ENCODE results near the gene ZBTB25.
A peak's percentile ranks its signal among the peaks of the same experiment; 100 is the strongest.

ZBTB25 gene, protein sequence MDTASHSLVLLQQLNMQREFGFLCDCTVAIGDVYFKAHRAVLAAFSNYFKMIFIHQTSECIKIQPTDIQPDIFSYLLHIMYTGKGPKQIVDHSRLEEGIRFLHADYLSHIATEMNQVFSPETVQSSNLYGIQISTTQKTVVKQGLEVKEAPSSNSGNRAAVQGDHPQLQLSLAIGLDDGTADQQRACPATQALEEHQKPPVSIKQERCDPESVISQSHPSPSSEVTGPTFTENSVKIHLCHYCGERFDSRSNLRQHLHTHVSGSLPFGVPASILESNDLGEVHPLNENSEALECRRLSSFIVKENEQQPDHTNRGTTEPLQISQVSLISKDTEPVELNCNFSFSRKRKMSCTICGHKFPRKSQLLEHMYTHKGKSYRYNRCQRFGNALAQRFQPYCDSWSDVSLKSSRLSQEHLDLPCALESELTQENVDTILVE

DNA sequence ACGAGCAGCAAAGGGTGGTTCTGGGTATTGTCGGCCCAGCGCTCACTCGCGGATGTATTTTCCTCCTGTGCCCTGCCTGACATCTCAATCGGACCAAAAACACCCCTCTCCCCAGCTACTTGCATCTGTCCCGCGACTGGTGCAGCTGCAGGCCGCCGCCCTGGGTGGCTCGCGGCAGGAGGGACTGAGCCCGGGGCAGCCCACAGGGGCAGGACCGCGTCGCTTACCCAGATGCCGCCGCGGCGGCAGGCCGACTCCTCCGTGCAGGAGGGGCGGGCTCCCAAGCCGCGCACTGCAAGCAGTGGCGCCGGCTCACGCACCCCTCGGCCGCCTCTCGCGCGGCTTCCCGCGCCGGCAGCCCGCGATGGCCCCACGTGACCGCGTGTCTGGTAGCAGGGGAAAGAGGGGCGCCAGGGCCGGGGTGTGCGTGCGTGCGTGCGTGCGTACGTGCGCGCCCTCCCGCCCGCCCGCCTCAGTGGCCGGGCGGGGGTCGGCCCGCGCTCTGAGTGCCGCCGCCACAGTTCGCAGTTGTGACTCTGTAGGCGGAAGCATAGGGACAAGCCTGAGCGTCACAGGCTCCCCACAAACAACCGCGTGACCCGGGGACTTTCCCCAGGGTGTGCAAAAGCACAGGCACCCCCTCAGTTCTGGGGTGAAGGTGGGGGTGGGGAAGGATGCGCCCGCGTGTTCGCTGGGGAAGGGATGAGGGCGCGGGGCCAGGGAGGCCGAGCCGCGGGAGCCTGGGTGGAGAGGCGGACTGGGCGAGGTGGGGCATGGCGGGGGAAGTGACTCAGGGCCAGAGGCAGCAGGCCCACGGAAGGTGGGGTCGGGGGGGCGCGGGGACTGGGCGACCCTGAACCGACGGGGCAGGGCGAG, at the start of gene ZBTB25:
ZBTB25 (minus strand) TSS at position 405 of the 876 bp plus-strand sequence. CDS start 13,305 bp downstream, outside the sequence.
- H3K4me1 ChIP-seq (ENCODE audit: low read length): peaks cover 42% of the 10 kb centered on the region
- peaks cover 10% of the 10 kb centered on the region for H4K20me1 ChIP-seq (ENCODE audit: insufficient read depth, low read length)
- no peaks in the 10 kb centered on the region for H3K9me3 ChIP-seq (ENCODE audit: insufficient read depth, low read length)
- H3K79me2 ChIP-seq (ENCODE audit: low read length): peaks cover 97% of the 10 kb centered on the region
- no peak for TF ChIP-seq EZH2phosphoT487 (IDR thresholded peaks at IDR 0.05; ENCODE audit: low read depth)
- TF ChIP-seq, protein P1, sequence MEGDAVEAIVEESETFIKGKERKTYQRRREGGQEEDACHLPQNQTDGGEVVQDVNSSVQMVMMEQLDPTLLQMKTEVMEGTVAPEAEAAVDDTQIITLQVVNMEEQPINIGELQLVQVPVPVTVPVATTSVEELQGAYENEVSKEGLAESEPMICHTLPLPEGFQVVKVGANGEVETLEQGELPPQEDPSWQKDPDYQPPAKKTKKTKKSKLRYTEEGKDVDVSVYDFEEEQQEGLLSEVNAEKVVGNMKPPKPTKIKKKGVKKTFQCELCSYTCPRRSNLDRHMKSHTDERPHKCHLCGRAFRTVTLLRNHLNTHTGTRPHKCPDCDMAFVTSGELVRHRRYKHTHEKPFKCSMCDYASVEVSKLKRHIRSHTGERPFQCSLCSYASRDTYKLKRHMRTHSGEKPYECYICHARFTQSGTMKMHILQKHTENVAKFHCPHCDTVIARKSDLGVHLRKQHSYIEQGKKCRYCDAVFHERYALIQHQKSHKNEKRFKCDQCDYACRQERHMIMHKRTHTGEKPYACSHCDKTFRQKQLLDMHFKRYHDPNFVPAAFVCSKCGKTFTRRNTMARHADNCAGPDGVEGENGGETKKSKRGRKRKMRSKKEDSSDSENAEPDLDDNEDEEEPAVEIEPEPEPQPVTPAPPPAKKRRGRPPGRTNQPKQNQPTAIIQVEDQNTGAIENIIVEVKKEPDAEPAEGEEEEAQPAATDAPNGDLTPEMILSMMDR (IDR thresholded peaks at IDR 0.05; ENCODE audit: low read depth, low read length): no peak
- peak within 1 kb of the TSS; percentile 97 for H3K4me2 ChIP-seq (ENCODE audit: low read length)
- peak within 1 kb of the TSS; percentile 94 for H3K9ac ChIP-seq (ENCODE audit: low read length)
- H3K4me3 ChIP-seq (ENCODE audit: low read length): peak within 1 kb of the TSS; percentile 80
- H3K27me3 ChIP-seq (ENCODE audit: low read depth, low read length): no peaks in the 10 kb centered on the region
- H2AFZ ChIP-seq (ENCODE audit: low read depth, low read length): peak within 1 kb of the TSS; percentile 50; the same call in 1 of the 2 replicates
- peak within 1 kb of the TSS; percentile 93 for H3K27ac ChIP-seq (ENCODE audit: low read length)
- peaks cover 10% of the 10 kb centered on the region for H3K36me3 ChIP-seq (replicated peaks; ENCODE audit: low read depth, low read length)

DNA sequence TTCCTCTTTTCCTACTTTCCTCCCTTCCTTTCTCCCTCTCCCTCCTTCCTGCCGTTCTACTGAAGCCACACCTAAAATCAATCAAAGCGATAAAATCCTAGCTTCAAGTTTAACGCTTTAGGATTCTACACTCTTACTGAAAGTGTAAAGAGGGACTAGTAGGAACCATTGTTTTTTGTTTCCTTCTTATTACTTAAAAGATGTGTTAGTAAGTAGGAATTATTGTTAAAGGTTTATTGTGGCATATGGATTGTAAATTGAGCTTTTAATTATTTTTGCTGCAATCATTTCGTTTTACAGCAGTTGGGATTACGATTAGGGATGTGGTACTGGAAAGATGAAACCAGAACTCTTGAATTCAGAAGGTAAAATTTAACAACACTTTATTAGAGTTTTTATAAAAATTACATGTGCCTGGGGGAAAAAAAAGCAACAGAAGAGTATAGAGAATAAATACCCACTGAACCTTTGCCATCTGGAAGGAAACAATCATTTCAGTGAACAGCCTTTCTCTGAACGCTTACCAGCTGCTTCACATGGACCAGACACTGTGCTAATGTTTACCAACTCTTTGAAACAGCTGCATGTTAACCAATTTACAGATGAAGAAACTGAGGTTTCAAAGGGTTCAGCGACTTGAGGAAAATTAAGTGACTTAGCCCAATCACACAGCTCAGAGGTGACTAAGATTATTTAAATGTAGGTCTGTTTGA, 47.1 kb upstream of the ZBTB25 start:
- Histone ChIP-seq H3K9me3 (ENCODE audit: insufficient read depth, low read length) (no peaks in the 10 kb centered on the region), H4K20me1 (ENCODE audit: insufficient read depth, low read length) (no peaks in the 10 kb centered on the region), H3K27ac (ENCODE audit: low read length) (no peak overlapping the region), H3K4me2 (ENCODE audit: low read length) (no peak overlapping the region), H3K4me3 (ENCODE audit: low read length) (no peak overlapping the region), H3K79me2 (ENCODE audit: low read length) (no peaks in the 10 kb centered on the region), H2AFZ (ENCODE audit: low read depth, low read length) (no peak overlapping the region), H3K27me3 (ENCODE audit: low read depth, low read length) (peaks cover 14% of the 10 kb centered on the region), H3K36me3 (replicated peaks; ENCODE audit: low read depth, low read length) (no peaks in the 10 kb centered on the region), H3K9ac (ENCODE audit: low read length) (no peak overlapping the region), H3K4me1 (ENCODE audit: low read length) (peaks cover 9% of the 10 kb centered on the region)
- TF ChIP-seq, protein P1 (IDR thresholded peaks at IDR 0.05; ENCODE audit: low read depth, low read length): no peak
- TF ChIP-seq EZH2phosphoT487 (IDR thresholded peaks at IDR 0.05; ENCODE audit: low read depth): no peak

DNA sequence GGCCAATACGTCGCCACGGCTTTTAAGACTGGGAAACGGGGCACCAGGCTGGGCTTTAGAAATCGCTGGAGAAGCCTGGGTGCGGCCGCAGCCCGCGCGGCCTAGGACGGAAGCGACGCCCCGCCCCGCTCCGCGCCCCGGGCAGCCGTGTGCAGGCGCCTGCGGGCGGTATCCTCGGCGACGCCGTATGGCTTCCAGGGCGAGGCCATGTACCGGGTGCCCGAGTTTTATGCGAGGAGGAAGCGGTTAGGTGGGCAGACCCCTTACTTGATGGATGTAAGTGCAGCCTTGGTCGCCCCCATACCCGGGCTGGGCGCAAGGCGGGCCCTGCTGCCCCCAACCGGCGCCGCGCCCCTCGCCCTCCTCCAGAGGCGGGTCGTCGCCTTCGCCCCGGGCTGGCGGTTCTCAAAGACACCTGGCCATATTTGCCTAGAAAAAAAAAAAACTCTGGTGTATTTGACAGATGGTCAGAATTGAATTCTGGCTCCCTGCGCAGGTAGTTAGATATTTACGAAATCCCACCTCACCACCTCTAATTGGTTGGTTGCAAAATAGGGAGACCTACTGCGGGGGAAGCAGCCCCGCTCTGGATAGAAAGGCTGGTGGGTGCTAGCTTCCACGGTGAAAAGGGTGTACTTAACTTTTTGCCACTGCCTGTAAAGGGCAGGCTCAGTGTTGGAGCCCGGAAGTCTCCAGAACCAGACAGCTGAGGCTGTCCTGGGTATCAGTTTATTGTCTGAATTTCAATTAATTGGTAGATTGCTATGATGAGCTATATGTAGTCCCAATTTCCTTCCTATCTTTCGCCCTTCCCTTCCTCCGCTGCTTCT, 46.4 kb upstream of the ZBTB25 start, which contains the start of gene PPP1R36:
PPP1R36 (plus strand) TSS at position 171 of the 830 bp plus-strand sequence; CDS start at position 208, 37 bp downstream.
- TF ChIP-seq, protein P1 (IDR thresholded peaks at IDR 0.05; ENCODE audit: low read depth, low read length): no peak
- TF ChIP-seq EZH2phosphoT487 (IDR thresholded peaks at IDR 0.05; ENCODE audit: low read depth): no peak
- Histone ChIP-seq H3K27ac (ENCODE audit: low read length) (no peak within 1 kb of the TSS), H3K9ac (ENCODE audit: low read length) (no peak within 1 kb of the TSS), H3K4me2 (ENCODE audit: low read length) (no peak within 1 kb of the TSS), H3K4me3 (ENCODE audit: low read length) (no peak within 1 kb of the TSS), H4K20me1 (ENCODE audit: insufficient read depth, low read length) (no peaks in the 10 kb centered on the region), H3K9me3 (ENCODE audit: insufficient read depth, low read length) (no peaks in the 10 kb centered on the region), H3K4me1 (ENCODE audit: low read length) (peaks cover 9% of the 10 kb centered on the region), H2AFZ (ENCODE audit: low read depth, low read length) (no peak within 1 kb of the TSS), H3K79me2 (ENCODE audit: low read length) (no peaks in the 10 kb centered on the region), H3K27me3 (ENCODE audit: low read depth, low read length) (peaks cover 14% of the 10 kb centered on the region), H3K36me3 (replicated peaks; ENCODE audit: low read depth, low read length) (no peaks in the 10 kb centered on the region)

Measured in OCI-LY3 (cell line).